ENCODE measurements around the gene TTBK1.
"Not testable (repeated sequence)": the region's sequence is repeated elsewhere in the genome, so short reads cannot be mapped to it uniquely, and the experiment has no call there.

Gene TTBK1

GRCh38 chr6:43290339-43290904 lies 47.1 kb downstream of the TTBK1 start:
- DNase-seq: no peak

DNA sequence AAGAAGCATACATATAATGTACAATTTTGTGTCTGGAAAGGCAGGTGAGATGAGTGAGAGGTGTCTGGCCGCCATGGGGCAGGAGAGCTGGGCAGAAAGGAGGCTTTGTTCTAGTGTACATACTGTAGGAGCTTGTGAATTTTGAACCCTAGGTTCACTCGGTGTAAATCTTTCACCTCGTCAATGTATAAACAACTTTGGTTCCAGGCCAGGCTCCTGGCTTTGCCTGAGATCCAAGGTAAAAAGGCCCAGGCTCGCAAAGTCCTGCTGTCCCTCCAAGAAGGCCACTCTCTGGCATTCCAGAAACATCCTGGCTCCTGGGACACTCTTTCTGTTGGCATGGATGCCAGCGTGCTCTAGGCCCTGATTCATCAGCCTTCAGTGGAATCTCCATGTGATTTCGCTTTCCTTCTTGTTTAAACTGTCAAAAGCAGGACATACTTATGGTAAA lies 47.6 kb downstream of the TTBK1 start:
- no peak for DNase-seq

DNA sequence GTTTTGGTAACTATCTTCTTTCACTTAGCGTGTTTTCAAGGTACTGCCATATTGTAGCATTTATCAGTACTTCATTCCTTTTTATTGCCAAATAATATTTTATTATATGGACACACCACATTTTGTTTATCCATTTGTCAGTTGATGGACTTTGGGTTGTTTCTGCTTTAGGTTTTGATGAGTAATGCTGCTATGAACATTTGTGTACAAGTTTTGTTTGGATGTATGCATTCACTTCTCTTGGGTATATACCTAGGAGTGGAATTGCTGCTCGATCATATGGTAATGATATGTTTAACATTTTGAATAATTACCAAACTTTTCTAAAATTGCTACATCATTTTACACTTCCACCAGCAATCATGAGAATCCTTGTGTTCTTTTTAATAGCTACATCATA lies 48.4 kb downstream of the TTBK1 start:
- no peak for DNase-seq

DNA sequence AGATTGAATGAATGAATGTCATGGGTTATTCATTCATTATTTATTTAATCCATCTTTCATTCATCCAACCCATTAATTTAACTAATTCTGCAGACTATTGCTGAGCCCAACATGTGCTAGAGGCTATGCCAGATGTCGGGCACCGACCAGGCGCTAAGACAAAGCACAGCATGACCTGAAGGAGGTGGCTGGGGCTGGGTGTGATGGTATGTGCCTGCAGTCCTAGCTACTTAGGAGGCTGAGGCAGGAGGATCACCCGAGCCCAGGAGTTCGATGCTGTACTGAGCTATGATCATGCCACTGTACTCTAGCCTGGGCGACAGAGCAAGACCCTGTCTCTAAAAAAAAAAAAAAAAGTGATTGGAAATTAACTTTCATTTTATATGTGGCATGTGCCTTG lies 49.1 kb downstream of the TTBK1 start:
- no peak for DNase-seq

DNA sequence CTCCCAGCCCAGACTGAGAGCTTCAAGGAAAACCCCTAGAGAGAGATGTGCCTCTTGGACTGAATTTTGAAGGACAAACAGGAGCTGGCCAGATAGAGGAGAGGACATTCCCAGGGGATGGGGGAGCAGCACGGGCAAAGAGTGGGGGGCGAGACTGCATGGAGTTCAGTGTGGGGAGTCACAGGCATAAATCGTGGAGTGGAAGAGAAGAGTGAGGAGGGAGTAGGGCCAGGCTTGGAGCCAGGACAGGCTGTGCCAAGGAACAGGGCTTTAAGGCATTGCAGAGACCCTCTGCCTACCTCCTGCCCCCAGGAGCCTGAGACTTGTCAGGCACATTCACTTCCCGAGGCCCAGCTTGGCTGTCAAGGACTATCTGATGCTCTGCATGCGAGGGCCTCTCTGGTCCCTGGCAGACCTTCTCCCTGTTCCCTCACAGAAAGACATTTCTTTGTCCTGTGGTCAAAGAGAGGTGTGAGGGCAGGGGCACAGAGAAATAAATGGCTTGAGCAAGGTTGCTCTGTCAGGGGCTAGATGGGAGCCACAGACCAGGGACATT lies 49.6 kb downstream of the TTBK1 start:
- no peak for DNase-seq

GRCh38 chr6:43293698-43294097 lies 50.4 kb downstream of the TTBK1 start:
- no peak for DNase-seq

DNA sequence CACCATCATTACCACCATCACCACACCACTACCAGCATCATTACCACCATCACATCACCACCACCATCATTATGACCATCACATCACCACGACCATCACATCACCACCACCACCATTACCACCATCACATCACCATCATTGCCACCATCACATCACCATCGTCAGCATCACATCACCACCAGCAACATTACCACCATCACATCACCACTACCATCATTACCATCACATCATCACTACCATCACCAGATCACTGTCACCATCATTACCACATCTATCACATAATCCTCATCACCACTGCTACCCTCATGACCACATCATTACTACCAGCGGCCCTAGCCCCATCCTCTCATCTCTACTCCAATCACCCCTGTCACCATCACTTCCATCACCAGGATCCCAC lies 51.3 kb downstream of the TTBK1 start:
- DNase-seq: no peak

- DNase-seq: no peak
Measured at GRCh38 chr6:43295456-43295855, 52.2 kb downstream of the TTBK1 start.

DNA sequence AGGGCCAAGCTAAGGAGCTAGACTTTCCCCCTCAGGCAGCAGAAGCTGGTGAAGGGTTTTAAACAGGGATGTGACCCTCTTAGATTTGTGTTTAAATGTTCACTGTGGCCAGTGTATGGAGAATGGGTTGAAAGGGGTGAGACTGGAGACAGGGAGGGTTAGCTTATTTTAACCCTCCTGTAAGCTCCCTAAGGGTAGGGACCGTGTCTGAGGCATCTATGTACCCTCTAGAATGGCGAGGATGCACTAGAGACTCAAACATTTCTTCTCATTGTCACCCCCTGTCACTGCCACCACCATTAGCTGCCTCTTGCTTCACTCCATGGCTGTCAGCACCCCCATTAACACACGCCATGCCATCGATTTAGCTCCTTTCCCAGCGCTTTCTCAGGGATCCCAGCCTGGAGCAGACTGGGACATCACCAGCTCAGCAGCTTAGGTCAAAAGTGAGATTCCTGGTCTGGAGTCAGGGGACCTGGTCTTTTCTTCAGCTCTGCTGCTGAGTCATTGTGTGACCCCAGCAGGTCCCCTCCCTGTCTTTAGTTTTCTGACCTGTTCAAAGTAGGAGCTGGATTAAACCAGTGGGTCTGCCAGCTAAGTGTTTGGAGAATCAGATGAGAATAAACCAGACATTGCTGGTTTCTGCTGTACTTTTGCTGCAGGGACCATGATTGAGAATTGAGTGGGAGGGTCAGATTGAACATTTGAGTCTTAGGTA lies 53.7 kb downstream of the TTBK1 start:
- no peak for DNase-seq

DNA sequence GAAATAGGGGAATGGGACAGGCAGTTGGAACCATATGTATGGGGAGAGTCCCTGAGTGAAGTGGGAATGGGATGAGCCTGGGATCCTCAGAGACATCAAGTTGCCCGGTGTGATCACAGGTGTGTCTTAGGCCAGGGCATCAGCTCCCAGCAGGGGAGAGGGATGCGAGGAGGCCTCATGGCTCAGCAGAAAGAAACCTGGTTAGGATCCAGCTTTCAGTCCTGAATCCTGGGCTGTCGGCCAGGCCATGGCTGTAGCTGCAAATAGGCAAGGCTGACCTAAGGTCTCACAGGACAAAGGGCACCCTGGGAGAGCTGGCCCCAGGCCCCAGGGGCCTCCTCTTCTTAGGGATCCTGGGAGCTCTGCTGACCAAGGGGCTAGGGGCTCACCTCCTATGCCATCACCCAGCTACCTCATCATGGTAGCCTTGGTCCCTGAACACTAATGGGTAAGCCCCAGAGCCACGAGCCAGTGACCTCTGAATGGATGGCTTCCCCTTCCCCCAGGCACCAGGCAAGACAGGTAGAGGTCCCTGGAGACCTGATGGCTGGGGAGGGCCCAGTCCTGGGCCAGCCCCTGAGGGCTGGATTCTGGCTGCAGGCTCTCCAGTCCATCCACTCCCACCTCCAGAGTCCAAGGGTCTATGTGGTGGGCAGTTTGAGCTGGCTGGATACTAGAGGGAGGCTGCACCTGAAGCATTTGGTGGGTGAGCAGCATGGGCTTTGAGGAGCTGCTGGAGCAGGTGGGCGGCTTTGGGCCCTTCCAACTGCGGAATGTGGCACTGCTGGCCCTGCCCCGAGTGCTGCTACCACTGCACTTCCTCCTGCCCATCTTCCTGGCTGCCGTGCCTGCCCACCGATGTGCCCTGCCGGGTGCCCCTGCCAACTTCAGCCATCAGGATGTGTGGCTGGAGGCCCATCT lies 54.6 kb downstream of the TTBK1 start, which contains the start of gene SLC22A7:
SLC22A7 (plus strand) TSS at position 617 of the 921 bp plus-strand sequence; CDS start at position 716, 99 bp downstream.
- DNase-seq: no peak

- no peak for DNase-seq
Measured at GRCh38 chr6:43298565-43299337, 55.5 kb downstream of the TTBK1 start.

GRCh38 chr6:43299338-43300293 lies 56.3 kb downstream of the TTBK1 start:
- DNase-seq: no peak

GRCh38 chr6:43301081-43301870 lies 58.0 kb downstream of the TTBK1 start:
- no peak for DNase-seq

DNA sequence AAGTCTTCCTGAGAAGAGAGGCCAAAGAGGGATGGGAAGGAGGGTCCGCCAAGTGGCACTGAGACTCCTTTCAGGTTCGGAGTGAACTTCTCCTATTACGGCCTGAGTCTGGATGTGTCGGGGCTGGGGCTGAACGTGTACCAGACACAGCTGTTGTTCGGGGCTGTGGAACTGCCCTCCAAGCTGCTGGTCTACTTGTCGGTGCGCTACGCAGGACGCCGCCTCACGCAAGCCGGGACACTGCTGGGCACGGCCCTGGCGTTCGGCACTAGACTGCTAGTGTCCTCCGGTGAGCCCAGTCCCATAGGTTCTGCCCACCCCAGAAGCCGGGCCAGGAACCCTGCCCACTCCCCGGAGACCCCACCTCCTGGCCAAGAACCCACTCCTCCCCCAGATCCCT lies 58.8 kb downstream of the TTBK1 start:
- DNase-seq: no peak

GRCh38 chr6:43303006-43303405 lies 59.7 kb downstream of the TTBK1 start:
- DNase-seq: not testable (repeated sequence)

- DNase-seq: no peak
Measured at GRCh38 chr6:43303751-43304331, 60.6 kb downstream of the TTBK1 start.

GRCh38 chr6:43304361-43304760 lies 61.1 kb downstream of the TTBK1 start:
- no peak for DNase-seq

DNA sequence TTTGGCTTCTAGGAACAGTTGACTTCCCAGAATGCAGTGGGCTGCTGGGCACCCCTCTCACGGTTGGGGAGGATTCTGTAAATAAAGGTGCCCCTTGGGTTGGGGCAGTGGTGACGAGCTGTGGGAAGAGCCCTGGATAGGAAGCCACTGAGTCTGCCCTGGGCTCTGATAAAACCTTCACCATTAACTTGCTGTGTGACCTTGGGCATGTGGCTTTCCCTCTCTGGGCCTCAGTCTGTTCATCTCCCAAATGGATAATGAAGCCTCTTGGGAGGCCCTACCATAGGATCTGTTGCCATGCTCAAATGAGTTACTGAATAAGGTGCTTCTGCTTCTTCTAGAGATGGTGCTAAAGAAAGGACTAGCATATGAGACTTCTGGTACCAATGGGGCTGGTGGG lies 61.6 kb downstream of the TTBK1 start:
- no peak for DNase-seq

DNA sequence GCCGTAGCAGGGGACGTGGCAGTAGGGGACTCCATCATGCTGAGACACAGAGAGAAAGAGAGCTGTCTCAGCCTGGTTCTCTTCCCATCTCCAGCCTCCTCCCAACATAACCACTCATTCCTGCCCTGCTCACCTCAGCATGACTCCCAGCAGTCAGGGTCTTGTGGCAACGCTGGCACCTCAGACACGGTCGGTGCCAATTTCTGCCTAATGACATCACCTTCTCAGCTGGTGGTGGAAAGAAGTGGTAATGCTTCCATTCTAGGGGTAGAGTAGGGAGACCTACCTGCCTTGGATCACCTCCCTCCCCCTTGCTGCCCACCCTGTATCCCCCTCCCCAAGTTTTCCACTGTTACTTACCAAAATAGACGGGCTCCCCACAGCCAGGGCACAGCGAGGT lies 62.8 kb downstream of the TTBK1 start:
- DNase-seq: no peak
